ENCODE data around the gene KCNJ6.

KCNJ6 gene

GRCh38 chr21:37710546-37711285 is 205.5 kb downstream of the KCNJ6 start:
- intact Hi-C loops (cut with DNase I): loop anchor here (10.0 kb wide), 1 partner anchor 644 kb away; no protein-coding TSS in a partner anchor
- no peak for DNase-seq

- intact Hi-C loops (cut with DNase I): no loop called here
- DNase-seq: no peak
Measured at GRCh38 chr21:37704751-37705150, 211.5 kb downstream of the KCNJ6 start.

- DNase-seq: no peak
- intact Hi-C loops (cut with DNase I): no loop called here
Measured at GRCh38 chr21:37702241-37702640, 214.0 kb downstream of the KCNJ6 start.

- intact Hi-C loops (cut with DNase I): no loop called here
- peak in 13 of 42 donors; percentile 9 to 51 (median 21) for DNase-seq
Measured at GRCh38 chr21:37700641-37701202, 215.5 kb downstream of the KCNJ6 start.

GRCh38 chr21:37699024-37699775 is 217.1 kb downstream of the KCNJ6 start:
- intact Hi-C loops (cut with DNase I): no loop called here

GRCh38 chr21:37696936-37697335 is 219.3 kb downstream of the KCNJ6 start:
- intact Hi-C loops (cut with DNase I): no loop called here
- DNase-seq: no peak

More at GRCh38 chr21:37699024-37699775, 217.1 kb downstream of the KCNJ6 start:
- DNase-seq: no peak

GRCh38 chr21:37695111-37695510 is 221.1 kb downstream of the KCNJ6 start:
- DNase-seq: no peak
- intact Hi-C loops (cut with DNase I): no loop called here

GRCh38 chr21:37688952-37689659 is 227.2 kb downstream of the KCNJ6 start:
- DNase-seq: no peak
- intact Hi-C loops (cut with DNase I): no loop called here

GRCh38 chr21:37686991-37687810 is 229.1 kb downstream of the KCNJ6 start:
- no peak for DNase-seq

GRCh38 chr21:37684547-37684946 is 231.7 kb downstream of the KCNJ6 start:
- intact Hi-C loops (cut with DNase I): no loop called here
- DNase-seq: no peak

More at GRCh38 chr21:37686991-37687810, 229.1 kb downstream of the KCNJ6 start:
- intact Hi-C loops (cut with DNase I): no loop called here

GRCh38 chr21:37684115-37684493 is 232.2 kb downstream of the KCNJ6 start:
- intact Hi-C loops (cut with DNase I): no loop called here
- no peak for DNase-seq

- no peak for DNase-seq
- intact Hi-C loops (cut with DNase I): no loop called here
Measured at GRCh38 chr21:37683396-37684114, 232.7 kb downstream of the KCNJ6 start.

- DNase-seq: no peak
- intact Hi-C loops (cut with DNase I): no loop called here
Measured at GRCh38 chr21:37682966-37683365, 233.3 kb downstream of the KCNJ6 start.

GRCh38 chr21:37677006-37677405 is 239.3 kb downstream of the KCNJ6 start:
- DNase-seq: no peak
- intact Hi-C loops (cut with DNase I): no loop called here

- peak; percentile 30 to 85 (median 68) for DNase-seq
- intact Hi-C loops (cut with DNase I): no loop called here
Measured at GRCh38 chr21:37675202-37675801, 241.0 kb downstream of the KCNJ6 start.

- intact Hi-C loops (cut with DNase I): no loop called here
- DNase-seq: no peak
Measured at GRCh38 chr21:37673801-37674575, 242.3 kb downstream of the KCNJ6 start.

GRCh38 chr21:37671381-37671780 is 244.9 kb downstream of the KCNJ6 start:
- DNase-seq: no peak
- intact Hi-C loops (cut with DNase I): no loop called here
